Uterus (tissue), 2 donors: ENCODE measurements around the gene ANO4.

Source experiments
- CTCF ChIP-seq, 4 experiments: fragments of 200-600 bp in 2 of 4; fragments of 450-650 bp in 2 of 4; sonication (generic) in 2 of 4; IDR thresholded peaks; one replicate each; pipeline ENCODE4 v1.5.1; 2016 to 2019; ENCODE audit warnings: antibody characterized with exemption in 4 of 4, mild to moderate bottlenecking in 2 of 4, moderate library complexity in 1 of 4
- POLR2A ChIP-seq, 2 donors: fragments of 450-650 bp; IDR thresholded peaks; one replicate each; pipeline ENCODE4 v1.6.1; 2016; ENCODE audit warnings: antibody characterized with exemption in 2 of 2, mild to moderate bottlenecking in 1 of 2, moderate library complexity in 1 of 2

DNA sequence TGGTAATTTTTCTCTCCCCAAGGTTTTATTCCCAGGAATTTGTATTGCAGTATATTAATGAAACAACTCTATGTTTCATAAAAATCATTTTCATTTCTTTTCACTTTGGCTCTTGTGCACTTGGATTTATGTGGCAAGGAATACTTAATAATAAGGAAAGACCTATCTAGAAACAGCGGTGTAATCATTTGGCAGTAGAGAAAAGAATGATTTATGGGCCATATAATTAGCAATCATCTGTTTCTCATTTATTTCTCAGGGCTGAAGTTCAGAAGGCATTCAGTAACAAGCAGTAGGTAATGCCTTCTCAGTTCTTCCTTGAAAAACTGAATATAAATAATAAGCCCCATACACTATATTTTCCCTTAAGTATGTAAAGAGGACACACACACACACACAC is 172.6 kb downstream of the ANO4 start:
- TF ChIP-seq POLR2A (IDR thresholded peaks at IDR 0.05) (no peak), CTCF (IDR thresholded peaks at IDR 0.05) (no peak)
